Endothelial cell of umbilical vein (primary cell): Measurements from ENCODE around the gene MAP2K7. TPM values are rescaled to one million over a fixed set of nuclear protein-coding genes. Genes with fewer than 3 reads are reported as not detected.

Experiments used
- BruUV-seq: library from RNA; stranded (reverse); fragments of 400-500 nt; replicated peaks from 2 replicates; lab custom pipeline; 2021; lab: Mats Ljungman, UMichigan
- CTCF ChIA-PET: fragments of 300-600, 350-600 bp; sonication (Branson Sonifier 250); formaldehyde crosslinking; loops from one replicate; lab custom pipeline; 2021; ENCODE audit warnings: antibody characterized with exemption, inconsistent platforms; lab: Charles Lee
- POLR2A ChIA-PET: fragments of 300-600, 350-600 bp; sonication (Branson Sonifier 250); formaldehyde crosslinking; loops from one replicate; lab custom pipeline; 2021; ENCODE audit warnings: antibody characterized with exemption, inconsistent platforms; lab: Charles Lee
- DNase-seq: peaks from one replicate; pipeline ENCODE4 v3.0.0-alpha.2; 2011; ENCODE audit warnings: low read depth, low spot score
- FAIRE-seq: peaks from 2 replicates; lab custom pipeline; 2011; peaks lifted over from hg19 to GRCh38; lab: Jason Lieb, UNC
- H2AFZ ChIP-seq: 2 replicates; pipeline ENCODE4 v1.6.0; 2012; ENCODE audit warnings: low read depth, low read length, control low read depth, inconsistent platforms
- H3K27ac ChIP-seq: 2 replicates; pipeline ENCODE4 v1.5.1; 2011; ENCODE audit warnings: low read depth, mild to moderate bottlenecking, control low read depth, low read length, moderate library complexity; ENCODE audit not compliant: insufficient read depth
- H3K27me3 ChIP-seq, 2 experiments: 2 replicates each; pipeline versions ENCODE4 v1.6.0 to v1.6.1; 2011; ENCODE audit warnings: low read length in 2 of 2, mixed read lengths in 1 of 2; ENCODE audit not compliant: control insufficient read depth in 2 of 2, insufficient read depth in 2 of 2
- H3K36me3 ChIP-seq, 2 experiments: 2 replicates in 1 of 2; 3 replicates in 1 of 2; pipeline ENCODE4 v1.5.1; 2011; ENCODE audit warnings: low read length in 2 of 2, mild to moderate bottlenecking in 1 of 2, moderate library complexity in 1 of 2; ENCODE audit not compliant: control insufficient read depth in 2 of 2, insufficient read depth in 2 of 2; ENCODE audit errors: extremely low read depth in 1 of 2
- H3K4me1 ChIP-seq: 3 replicates; pipeline ENCODE4 v1.5.1; 2011; ENCODE audit warnings: mild to moderate bottlenecking, low read length; ENCODE audit not compliant: control insufficient read depth, insufficient read depth; ENCODE audit errors: extremely low read depth
- H3K4me2 ChIP-seq: 2 replicates; pipeline ENCODE4 v1.6.1; 2011; ENCODE audit warnings: low read length, control low read depth, mixed read lengths; ENCODE audit not compliant: insufficient read depth
- H3K4me3 ChIP-seq, 3 experiments: fragments of 200-600 bp in 1 of 3; sonication (generic), shearing (Covaris generic) in 1 of 3; replicated peaks in 1 of 3; 2 replicates each; pipeline ENCODE4 v1.5.1; 2011 to 2016; ENCODE audit warnings: control low read depth in 3 of 3, low read length in 3 of 3, mild to moderate bottlenecking in 2 of 3, inconsistent platforms in 1 of 3, low read depth in 1 of 3, moderate library complexity in 1 of 3; ENCODE audit not compliant: insufficient read depth in 1 of 3
- H3K79me2 ChIP-seq: 2 replicates; pipeline ENCODE4 v1.6.0; 2012; ENCODE audit warnings: low read length, inconsistent platforms; ENCODE audit not compliant: control insufficient read depth, insufficient read depth
- H3K9ac ChIP-seq: replicated peaks from 2 replicates; pipeline ENCODE3; 2011; ENCODE audit warnings: low read length, control low read depth; ENCODE audit not compliant: insufficient read depth; ENCODE audit errors: extremely low read depth
- H3K9me1 ChIP-seq: replicated peaks from 3 replicates; pipeline ENCODE4 v1.6.0; 2011; ENCODE audit warnings: mild to moderate bottlenecking, low read length; ENCODE audit not compliant: control insufficient read depth, insufficient read depth; ENCODE audit errors: extremely low read depth
- H3K9me3 ChIP-seq: replicated peaks from 2 replicates; pipeline ENCODE4 v1.5.1; 2012; ENCODE audit warnings: low read length, inconsistent platforms; ENCODE audit not compliant: control insufficient read depth, insufficient read depth
- H4K20me1 ChIP-seq: replicated peaks from 2 replicates; pipeline ENCODE3; 2011; ENCODE audit warnings: mild to moderate bottlenecking, low read length; ENCODE audit not compliant: control insufficient read depth, insufficient read depth; ENCODE audit errors: extremely low read depth
- EZH2 ChIP-seq: IDR thresholded peaks from 2 replicates; pipeline ENCODE4 v1.6.1; 2012; ENCODE audit warnings: borderline replicate concordance, low read depth, mild to moderate bottlenecking, moderate library complexity, low read length, inconsistent platforms; ENCODE audit not compliant: severe bottlenecking
- FOS ChIP-seq: IDR thresholded peaks from 2 replicates; pipeline ENCODE4 v1.6.1; 2011; ENCODE audit warnings: mild to moderate bottlenecking, low read length, moderate library complexity, borderline replicate concordance; ENCODE audit not compliant: insufficient read depth
- GATA2 ChIP-seq: IDR thresholded peaks from 2 replicates; pipeline ENCODE4 v1.7.0; 2011; ENCODE audit warnings: low read depth, mild to moderate bottlenecking, moderate library complexity, mixed read lengths, low read length; ENCODE audit not compliant: insufficient read length, insufficient read depth
- JUN ChIP-seq: IDR thresholded peaks from 2 replicates; pipeline ENCODE4 v1.6.1; 2011; ENCODE audit warnings: borderline replicate concordance, low read depth; ENCODE audit not compliant: insufficient read length, insufficient read depth
- MYC ChIP-seq: IDR thresholded peaks from one replicate; pipeline ENCODE4 v1.6.1; 2011; ENCODE audit warnings: mild to moderate bottlenecking, low read depth, low read length
- POLR2A ChIP-seq: IDR thresholded peaks from 2 replicates; pipeline ENCODE4 v1.6.1; 2012; ENCODE audit warnings: low read depth, mild to moderate bottlenecking, control low read depth, low read length
- POLR2AphosphoS5 ChIP-seq: IDR thresholded peaks from 2 replicates; pipeline ENCODE4 v1.6.1; 2012; ENCODE audit warnings: low read depth, mild to moderate bottlenecking, control low read depth, low read length, moderate library complexity; ENCODE audit not compliant: insufficient read depth
- dilution Hi-C: fragments of 300-500 bp; cut with MboI; formaldehyde crosslinking; loops from one replicate; pipeline ENCODE4 v1.15.0; 2019; ENCODE audit warnings: low sequenced_read_pairs; ENCODE audit not compliant: extremely low pct_ligation_motif_present
- intact Hi-C: fragments of 100-400 bp; cut with micrococcal nuclease; formaldehyde crosslinking; loops from one replicate; pipeline ENCODE4 v1.10.0; 2022
- polyA plus RNA-seq, 4 experiments: library from polyadenylated mRNA; depleted of rRNA in 3 of 4; stranded (reverse) in 3 of 4; unstranded in 1 of 4; fragments of >200 nt; gene quantifications; 2 replicates each; pipeline versions ENCODE4 v1.2.1 to v1.2.3, GENCODE V29; 2011 to 2012; ENCODE audit warnings: missing spikeins in 1 of 4
- total RNA-seq: library from RNA; stranded (reverse); gene quantifications from 2 replicates; pipeline ENCODE4 v1.2.3, GENCODE V29; 2021
- TF ChIP-seq, protein P1 (sequence below), 2 donors: IDR thresholded peaks; 1 replicate in 1 of 2; 2 replicates in 1 of 2; pipeline ENCODE4 v1.5.1; 2011; ENCODE audit warnings: low read length in 2 of 2, mild to moderate bottlenecking in 2 of 2, moderate library complexity in 2 of 2, control low read depth in 1 of 2, inconsistent platforms in 1 of 2, low read depth in 1 of 2; ENCODE audit not compliant: insufficient read depth in 1 of 2; ENCODE audit errors: extremely low read depth in 1 of 2
- TF ChIP-seq, protein P2 (sequence below): IDR thresholded peaks from 2 replicates; pipeline ENCODE4 v1.6.1; 2011; ENCODE audit not compliant: insufficient read depth, insufficient read length

MAP2K7 gene
- total and polyA plus RNA-seq, 2 donors (not counting 3 experiments of a cell fraction or from before 2014, with no cell fraction given): 13.8 to 36.0 TPM

DNA sequence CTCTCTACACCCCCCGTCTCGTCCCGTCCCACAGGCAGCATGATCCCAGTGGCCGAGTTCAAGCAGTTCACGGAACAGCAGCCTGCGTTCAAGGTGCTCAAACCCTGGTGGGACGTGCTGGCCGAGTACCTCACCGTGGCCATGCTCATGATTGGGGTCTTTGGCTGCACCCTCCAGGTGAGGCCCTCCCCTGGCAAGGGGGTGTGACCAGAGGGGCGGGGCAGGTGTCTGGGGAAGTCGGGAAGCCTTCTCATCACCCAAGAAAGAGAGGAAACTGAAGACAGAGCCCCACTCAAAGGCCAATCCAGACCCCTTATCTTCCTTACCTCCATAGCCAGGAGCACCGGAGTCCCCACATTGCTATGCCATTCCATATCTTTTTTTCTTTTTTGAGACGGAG, 8.1 kb upstream of the MAP2K7 start:
- intact Hi-C loops: no loop called here
- ChIA-PET POLR2A (no interaction called here), CTCF (no interaction called here)
- no peak overlapping the region for H3K4me2 ChIP-seq
- no peaks in the 10 kb centered on the region for H3K27me3 ChIP-seq
- no peaks in the 10 kb centered on the region for H3K4me1 ChIP-seq
- H3K9me1 ChIP-seq: no peaks in the 10 kb centered on the region
- dilution Hi-C loops: no loop called here
- H3K9ac ChIP-seq: no peak overlapping the region
- H3K79me2 ChIP-seq: no peaks in the 10 kb centered on the region
- no peaks in the 10 kb centered on the region for H4K20me1 ChIP-seq
- no peak overlapping the region for H3K27ac ChIP-seq
- H2AFZ ChIP-seq: no peak overlapping the region
- no peaks in the 10 kb centered on the region for H3K9me3 ChIP-seq
- no peaks in the 10 kb centered on the region for H3K36me3 ChIP-seq
- DNase-seq: no peak
- no peak overlapping the region for H3K4me3 ChIP-seq
- BruUV-seq: no TSS peak
- no peak for FAIRE-seq
- TF ChIP-seq GATA2: no peak
- no peak for TF ChIP-seq MYC
- TF ChIP-seq JUN: no peak
- TF ChIP-seq EZH2: no peak
- TF ChIP-seq, protein P1, sequence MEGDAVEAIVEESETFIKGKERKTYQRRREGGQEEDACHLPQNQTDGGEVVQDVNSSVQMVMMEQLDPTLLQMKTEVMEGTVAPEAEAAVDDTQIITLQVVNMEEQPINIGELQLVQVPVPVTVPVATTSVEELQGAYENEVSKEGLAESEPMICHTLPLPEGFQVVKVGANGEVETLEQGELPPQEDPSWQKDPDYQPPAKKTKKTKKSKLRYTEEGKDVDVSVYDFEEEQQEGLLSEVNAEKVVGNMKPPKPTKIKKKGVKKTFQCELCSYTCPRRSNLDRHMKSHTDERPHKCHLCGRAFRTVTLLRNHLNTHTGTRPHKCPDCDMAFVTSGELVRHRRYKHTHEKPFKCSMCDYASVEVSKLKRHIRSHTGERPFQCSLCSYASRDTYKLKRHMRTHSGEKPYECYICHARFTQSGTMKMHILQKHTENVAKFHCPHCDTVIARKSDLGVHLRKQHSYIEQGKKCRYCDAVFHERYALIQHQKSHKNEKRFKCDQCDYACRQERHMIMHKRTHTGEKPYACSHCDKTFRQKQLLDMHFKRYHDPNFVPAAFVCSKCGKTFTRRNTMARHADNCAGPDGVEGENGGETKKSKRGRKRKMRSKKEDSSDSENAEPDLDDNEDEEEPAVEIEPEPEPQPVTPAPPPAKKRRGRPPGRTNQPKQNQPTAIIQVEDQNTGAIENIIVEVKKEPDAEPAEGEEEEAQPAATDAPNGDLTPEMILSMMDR (IDR thresholded peaks at IDR 0.05; ENCODE audit: extremely low read depth in 1 of 2, insufficient read depth in 1 of 2, low read depth in 1 of 2, low read length in 2 of 2): no peak
- TF ChIP-seq POLR2A: no peak
- TF ChIP-seq FOS: no peak
- TF ChIP-seq, protein P2, sequence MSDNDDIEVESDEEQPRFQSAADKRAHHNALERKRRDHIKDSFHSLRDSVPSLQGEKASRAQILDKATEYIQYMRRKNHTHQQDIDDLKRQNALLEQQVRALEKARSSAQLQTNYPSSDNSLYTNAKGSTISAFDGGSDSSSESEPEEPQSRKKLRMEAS: no peak
- TF ChIP-seq POLR2AphosphoS5: no peak
